MCF 10A (cell line): ENCODE data around the gene ELN. TPM values are rescaled to one million over a fixed set of nuclear protein-coding genes. Genes with fewer than 3 reads are reported as not detected.

Experiments
- BruUV-seq: library from RNA; stranded (reverse); fragments of 400-500 nt; replicated peaks from 2 replicates; lab custom pipeline; 2021; lab: Mats Ljungman, UMichigan
- CTCF ChIA-PET: fragments of 300-600 bp; sonication (Branson Sonifier 250); formaldehyde crosslinking; extraction: SDS; loops from one replicate; lab custom pipeline; 2021; ENCODE audit warnings: antibody characterized with exemption, inconsistent platforms; lab: Yijun Ruan, JAX
- POLR2A ChIA-PET: fragments of 300-600, 350-650 bp; sonication (Branson Sonifier 250); formaldehyde crosslinking; extraction: SDS; loops from one replicate; lab custom pipeline; 2020; ENCODE audit warnings: antibody characterized with exemption, inconsistent platforms; lab: Yijun Ruan, JAX
- DNase-seq: peaks from one replicate; pipeline ENCODE4 v3.0.0-alpha.2; 2018; ENCODE audit not compliant: unreplicated experiment
- H3K27ac Mint-ChIP-seq: one replicate; pipeline ENCODE4 v1.8.0; 2022; ENCODE audit warnings: mild to moderate bottlenecking, low read depth, mixed read lengths; ENCODE audit not compliant: unreplicated experiment
- H3K27me3 Mint-ChIP-seq: one replicate; pipeline ENCODE4 v1.8.0; 2022; ENCODE audit warnings: mixed read lengths; ENCODE audit not compliant: insufficient read depth, unreplicated experiment
- H3K36me3 Mint-ChIP-seq: one replicate; pipeline ENCODE4 v1.8.0; 2022; ENCODE audit warnings: mild to moderate bottlenecking, moderate library complexity, mixed read lengths; ENCODE audit not compliant: insufficient read depth, unreplicated experiment
- H3K4me1 Mint-ChIP-seq: one replicate; pipeline ENCODE4 v1.8.0; 2022; ENCODE audit warnings: mixed read lengths; ENCODE audit not compliant: insufficient read depth, unreplicated experiment
- H3K4me3 Mint-ChIP-seq: one replicate; pipeline ENCODE4 v1.8.0; 2022; ENCODE audit warnings: mild to moderate bottlenecking, moderate library complexity, mixed read lengths; ENCODE audit not compliant: unreplicated experiment
- H3K9me3 Mint-ChIP-seq: one replicate; pipeline ENCODE4 v1.8.0; 2022; ENCODE audit warnings: mixed read lengths; ENCODE audit not compliant: unreplicated experiment
- intact Hi-C: fragments of 100-400 bp; cut with micrococcal nuclease; formaldehyde crosslinking; loops from 2 replicates; pipeline ENCODE4 v1.14.1; 2022
- total RNA-seq: library from RNA; stranded (reverse); gene quantifications from 2 replicates; pipeline ENCODE4 v1.2.3, GENCODE V29; 2022
- TF ChIP-seq, protein P1 (sequence below): fragments of 200-600 bp; IDR thresholded peaks from one replicate; pipeline ENCODE4 v1.8.0; 2022; ENCODE audit warnings: antibody characterized with exemption, mild to moderate bottlenecking; ENCODE audit not compliant: unreplicated experiment

ELN gene
- total RNA-seq, 1 experiment from 2014 or later = not detected

GRCh38 chr7:74040791-74041520, 13.0 kb downstream of the ELN start:
- Mint-ChIP-seq H3K27me3 (no peaks in the 10 kb centered on the region), H3K4me3 (no peak overlapping the region), H3K4me1 (peaks cover 6% of the 10 kb centered on the region), H3K36me3 (no peaks in the 10 kb centered on the region), H3K27ac (no peak overlapping the region), H3K9me3 (no peaks in the 10 kb centered on the region)
- CTCF ChIA-PET = interaction anchor here (0.6 to 5.2 kb wide), 3 partner anchors 15 to 361 kb away, joined by 3 to 45 read pairs (median 3); partner anchors contain the start of gene ELN
- TF ChIP-seq, protein P1, sequence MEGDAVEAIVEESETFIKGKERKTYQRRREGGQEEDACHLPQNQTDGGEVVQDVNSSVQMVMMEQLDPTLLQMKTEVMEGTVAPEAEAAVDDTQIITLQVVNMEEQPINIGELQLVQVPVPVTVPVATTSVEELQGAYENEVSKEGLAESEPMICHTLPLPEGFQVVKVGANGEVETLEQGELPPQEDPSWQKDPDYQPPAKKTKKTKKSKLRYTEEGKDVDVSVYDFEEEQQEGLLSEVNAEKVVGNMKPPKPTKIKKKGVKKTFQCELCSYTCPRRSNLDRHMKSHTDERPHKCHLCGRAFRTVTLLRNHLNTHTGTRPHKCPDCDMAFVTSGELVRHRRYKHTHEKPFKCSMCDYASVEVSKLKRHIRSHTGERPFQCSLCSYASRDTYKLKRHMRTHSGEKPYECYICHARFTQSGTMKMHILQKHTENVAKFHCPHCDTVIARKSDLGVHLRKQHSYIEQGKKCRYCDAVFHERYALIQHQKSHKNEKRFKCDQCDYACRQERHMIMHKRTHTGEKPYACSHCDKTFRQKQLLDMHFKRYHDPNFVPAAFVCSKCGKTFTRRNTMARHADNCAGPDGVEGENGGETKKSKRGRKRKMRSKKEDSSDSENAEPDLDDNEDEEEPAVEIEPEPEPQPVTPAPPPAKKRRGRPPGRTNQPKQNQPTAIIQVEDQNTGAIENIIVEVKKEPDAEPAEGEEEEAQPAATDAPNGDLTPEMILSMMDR = no peak
- DNase-seq = no peak
- intact Hi-C loops = no loop called here
- POLR2A ChIA-PET = no interaction called here
- BruUV-seq = no TSS peak

- no peaks in the 10 kb centered on the region for H3K36me3 Mint-ChIP-seq
- no peaks in the 10 kb centered on the region for H3K9me3 Mint-ChIP-seq
- no peak overlapping the region for H3K4me3 Mint-ChIP-seq
- TF ChIP-seq, protein P1 = no peak
- no peak overlapping the region for H3K27ac Mint-ChIP-seq
- DNase-seq = no peak
- no TSS peak for BruUV-seq
- H3K4me1 Mint-ChIP-seq = peaks cover 6% of the 10 kb centered on the region
- no peaks in the 10 kb centered on the region for H3K27me3 Mint-ChIP-seq
- intact Hi-C loops = no loop called here
- ChIA-PET CTCF (interaction anchor here (0.6 to 1.6 kb wide), 3 partner anchors 16 to 179 kb away, joined by 3 to 4 read pairs (median 3); no protein-coding TSS in a partner anchor), POLR2A (no interaction called here)
Observed at GRCh38 chr7:74042746-74043522, 15.0 kb downstream of the ELN start.

GRCh38 chr7:74043523-74043951, 15.6 kb downstream of the ELN start:
- no peak for DNase-seq
- no TSS peak for BruUV-seq
- POLR2A ChIA-PET = no interaction called here

More at GRCh38 chr7:74043523-74043951, 15.6 kb downstream of the ELN start:
- Mint-ChIP-seq H3K27me3 (no peaks in the 10 kb centered on the region), H3K27ac (no peak overlapping the region), H3K36me3 (no peaks in the 10 kb centered on the region), H3K9me3 (no peaks in the 10 kb centered on the region), H3K4me3 (no peak overlapping the region), H3K4me1 (peaks cover 6% of the 10 kb centered on the region)
- CTCF ChIA-PET = interaction anchor here (0.7 kb wide), 1 partner anchor 16 kb away, joined by 3 read pairs; no protein-coding TSS in a partner anchor
- intact Hi-C loops = no loop called here
- TF ChIP-seq, protein P1 = no peak
